HG03196 (cell line): ENCODE measurements around the gene UACA.

Source experiments
- ATAC-seq: cut with Tn5 transposase; IDR thresholded peaks from one replicate; pipeline ENCODE4 v1.9.1; 2021; ENCODE audit not compliant: unreplicated experiment

Gene UACA

GRCh38 chr15:70715840-70716485 is 47.4 kb downstream of the UACA start:
- ATAC-seq, result no peak

DNA sequence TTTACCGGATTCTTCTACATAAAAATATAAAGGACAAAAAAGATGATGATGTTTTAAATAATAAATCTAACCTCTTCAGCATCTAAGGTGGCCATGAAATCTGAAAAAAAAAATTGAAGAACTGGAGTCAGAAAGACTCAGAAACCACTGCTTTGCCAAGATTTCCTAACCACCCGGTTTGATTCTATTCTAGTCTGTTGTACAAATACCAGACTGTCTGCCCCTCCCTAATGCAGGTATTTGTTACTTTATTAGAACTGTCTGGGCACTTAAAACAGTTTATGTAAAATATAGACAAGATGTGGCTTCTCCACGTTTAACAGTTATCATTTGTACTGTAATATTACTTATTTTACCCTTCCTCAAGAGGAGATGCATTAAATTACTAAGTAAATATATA is 48.8 kb downstream of the UACA start:
- no peak for ATAC-seq

DNA sequence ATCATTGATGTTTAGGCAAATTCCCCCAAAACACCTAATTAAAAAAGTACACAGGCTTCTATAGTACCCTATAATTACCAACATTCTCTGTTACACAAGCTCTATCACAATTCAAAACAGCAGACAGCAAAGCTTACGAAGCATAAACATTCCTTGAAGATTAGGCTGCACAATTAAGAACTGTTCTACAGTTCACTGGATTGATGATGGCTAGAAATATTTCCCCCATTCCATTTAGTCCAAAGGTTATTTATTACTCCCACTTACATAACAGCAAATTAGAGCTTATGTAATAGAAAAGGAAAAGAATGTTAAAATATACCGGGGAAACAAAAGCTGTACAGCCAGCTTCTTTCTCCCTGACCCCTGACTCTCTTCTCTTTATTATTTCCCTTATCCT is 49.3 kb downstream of the UACA start:
- no peak for ATAC-seq

DNA sequence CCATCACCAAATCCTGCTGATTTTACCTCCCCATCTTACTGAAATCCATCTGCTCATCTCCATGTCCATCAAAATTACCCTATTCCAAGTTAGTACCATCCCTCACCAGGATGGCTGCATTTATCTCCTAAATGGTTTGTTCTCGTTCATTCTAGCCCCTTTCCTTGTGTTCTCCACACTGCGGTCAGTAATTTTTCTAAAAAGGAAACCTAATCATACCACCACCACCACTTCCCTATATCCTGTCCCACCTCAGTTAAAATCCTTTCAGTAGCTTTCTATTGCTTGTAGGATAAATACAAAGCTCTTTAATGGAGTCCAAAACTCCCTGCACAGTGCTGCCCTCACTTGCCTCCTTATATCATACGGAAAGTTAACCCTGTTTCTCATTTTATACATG is 51.1 kb downstream of the UACA start:
- no peak for ATAC-seq

DNA sequence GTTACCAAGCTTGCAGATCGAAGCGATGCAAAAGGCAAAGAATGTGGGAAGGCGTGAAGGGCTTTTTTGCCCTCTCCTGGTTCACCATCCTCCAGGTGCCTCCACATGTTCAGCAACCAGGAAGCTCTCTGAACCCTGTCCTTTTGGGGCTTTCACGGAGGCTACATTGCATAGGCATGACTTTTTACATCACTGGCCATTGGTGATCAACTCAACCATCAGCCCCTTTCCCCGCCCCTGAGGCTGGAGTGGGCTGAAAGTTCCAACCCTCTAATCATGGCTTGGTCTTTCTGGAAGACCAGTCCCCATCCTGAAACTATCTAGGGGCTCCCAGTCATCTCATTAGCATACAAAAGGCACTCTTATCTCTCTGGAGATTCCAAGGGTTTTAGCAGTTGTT is 52.6 kb downstream of the UACA start:
- ATAC-seq, result no peak

- no peak for ATAC-seq
Measured at GRCh38 chr15:70708839-70709238, 54.5 kb downstream of the UACA start.

DNA sequence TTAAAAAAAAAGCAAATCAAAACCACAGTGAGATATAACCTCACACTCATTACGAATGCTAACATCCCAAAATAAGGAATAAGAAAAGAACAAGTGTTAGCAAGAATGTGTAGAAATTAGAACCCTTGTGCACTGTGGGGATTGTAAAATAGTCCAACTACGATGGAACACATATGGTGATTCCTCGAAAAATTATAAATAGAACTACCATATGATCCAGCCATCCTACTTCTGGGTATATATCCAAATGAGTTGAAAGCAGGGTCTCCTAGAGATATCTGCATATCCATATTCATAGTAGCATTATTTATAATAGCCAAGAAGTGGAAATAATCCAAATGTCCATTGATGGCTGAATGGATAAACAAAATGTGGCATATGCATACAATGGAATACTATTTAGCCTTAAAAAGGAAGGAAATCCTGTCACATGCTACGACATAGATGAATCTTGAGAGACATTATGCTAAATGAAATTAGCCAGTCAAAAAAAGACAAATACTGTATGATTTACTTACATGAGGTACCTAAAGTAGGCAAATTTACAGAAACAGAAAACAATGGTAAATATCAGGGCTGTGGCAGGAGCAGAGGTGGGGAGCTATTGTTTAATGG is 55.6 kb downstream of the UACA start:
- no peak for ATAC-seq

GRCh38 chr15:70704731-70705130 is 58.6 kb downstream of the UACA start:
- ATAC-seq, result no peak

DNA sequence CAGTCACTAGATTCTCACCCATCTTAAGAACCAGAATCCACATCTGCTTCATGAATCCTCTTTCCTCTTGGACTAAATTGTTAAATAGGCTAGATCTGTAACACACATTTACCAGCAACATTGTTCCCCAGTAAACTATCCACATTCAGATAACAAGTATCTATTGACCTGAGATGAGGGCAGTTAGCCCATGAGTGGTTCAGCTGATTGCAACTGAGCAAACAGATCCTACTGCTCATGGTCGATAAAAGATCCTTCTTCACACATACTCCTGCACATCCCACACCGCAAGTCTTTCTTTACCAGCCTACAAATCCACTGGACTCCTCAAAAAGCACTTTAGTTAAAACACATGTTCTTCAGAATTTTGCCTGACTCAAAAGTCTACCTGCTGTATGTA is 59.2 kb downstream of the UACA start:
- ATAC-seq, result no peak

GRCh38 chr15:70703096-70703878 is 60.1 kb downstream of the UACA start:
- ATAC-seq, result no peak

GRCh38 chr15:70702584-70702983 is 60.8 kb downstream of the UACA start:
- ATAC-seq, result no peak

DNA sequence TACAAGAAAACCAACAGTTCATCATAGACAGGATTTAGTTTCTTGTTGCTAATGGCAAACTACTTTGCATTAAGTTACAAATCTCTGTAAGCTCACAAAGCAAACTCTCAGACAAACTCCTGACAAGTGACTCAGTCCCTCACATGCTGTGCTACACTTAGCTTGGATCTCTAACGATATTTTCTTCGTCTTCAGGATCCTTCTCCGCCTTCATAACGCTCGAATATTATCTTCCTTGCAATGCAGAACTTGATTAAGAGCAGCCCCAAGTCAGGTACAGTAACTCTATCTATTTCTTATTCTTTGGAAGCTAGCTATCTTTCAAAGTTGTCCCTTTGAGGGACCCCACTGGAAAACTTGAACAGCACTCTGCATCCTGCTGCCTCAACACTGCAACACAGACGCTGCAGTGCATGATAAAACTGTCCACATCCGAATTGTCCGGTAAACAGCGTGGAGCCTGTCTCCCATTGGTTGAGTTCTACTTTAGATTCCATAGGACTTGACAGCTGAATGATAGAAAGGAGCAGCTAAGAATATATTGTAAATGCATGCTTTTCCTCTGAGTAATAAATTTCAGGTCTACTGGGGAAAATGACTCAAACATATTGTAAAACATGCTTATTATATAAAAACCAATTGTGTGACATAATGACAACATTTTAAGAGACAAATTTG is 61.3 kb downstream of the UACA start:
- no peak for ATAC-seq

DNA sequence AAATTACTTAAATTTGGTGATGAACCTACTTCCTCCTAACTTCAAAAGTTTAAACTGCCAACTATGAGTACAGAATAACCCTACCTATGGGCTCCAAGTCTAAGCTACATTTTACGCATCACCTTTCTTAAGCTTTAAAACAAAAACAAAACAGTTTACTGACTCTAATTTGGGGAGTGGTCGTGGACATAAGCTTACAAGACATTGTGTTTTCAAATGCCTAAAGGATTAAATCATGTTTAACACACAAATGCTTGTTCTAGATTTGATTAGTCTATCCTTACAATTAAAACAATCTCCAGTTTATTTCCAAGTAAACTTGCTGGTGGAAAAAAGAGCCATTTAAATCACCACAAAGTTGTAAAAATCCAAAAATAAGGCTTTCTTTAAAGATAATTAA is 62.2 kb downstream of the UACA start:
- ATAC-seq, result no peak

DNA sequence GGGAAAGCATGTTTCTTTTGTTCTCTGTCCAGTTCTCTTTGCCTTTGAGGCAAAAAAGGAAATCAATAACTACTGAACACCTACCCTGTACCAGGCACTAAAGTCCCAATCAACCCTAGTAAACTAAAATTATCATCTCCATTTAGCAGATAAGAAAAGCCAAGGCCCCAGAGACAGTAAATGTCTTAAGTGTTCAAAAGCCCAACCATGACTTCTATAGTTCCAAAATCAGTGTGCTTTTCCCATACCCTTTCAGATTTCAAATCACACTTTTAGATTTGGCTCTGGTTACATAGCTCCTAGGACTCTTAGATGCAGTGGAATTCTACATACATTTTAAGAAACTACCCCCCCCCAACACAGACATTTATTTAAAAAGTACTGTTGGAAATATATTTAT is 63.5 kb downstream of the UACA start:
- no peak for ATAC-seq

DNA sequence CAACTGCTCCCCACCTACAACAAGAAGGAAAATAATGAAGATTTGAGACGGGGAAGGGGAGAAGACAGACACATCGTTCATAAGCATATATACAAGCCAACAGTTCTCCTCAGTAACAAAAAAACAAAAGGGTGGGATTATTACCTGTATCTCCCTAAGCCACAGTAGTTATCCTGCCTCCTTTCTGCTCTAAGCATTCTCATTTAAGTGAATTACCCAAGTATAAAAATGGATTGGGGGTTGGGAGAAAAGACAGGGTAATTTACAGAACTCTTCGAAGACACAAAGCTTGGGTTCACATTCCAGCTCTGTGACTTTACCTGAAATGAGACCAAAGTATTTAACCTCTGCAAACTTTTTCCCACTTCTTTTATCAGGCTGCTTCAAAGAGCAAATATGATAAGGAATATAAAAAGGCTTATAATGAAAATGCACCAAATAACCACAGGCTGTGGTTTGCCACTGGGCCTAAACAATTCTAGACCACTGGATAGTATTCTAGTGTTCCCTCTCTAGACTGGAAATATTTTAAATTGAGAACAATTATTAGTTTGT is 64.4 kb downstream of the UACA start:
- ATAC-seq, result no peak

GRCh38 chr15:70698426-70698825 is 64.9 kb downstream of the UACA start:
- ATAC-seq, result no peak

GRCh38 chr15:70690491-70691276 is 72.7 kb downstream of the UACA start:
- no peak for ATAC-seq

GRCh38 chr15:70690021-70690420 is 73.3 kb downstream of the UACA start:
- no peak for ATAC-seq

- no peak for ATAC-seq
Measured at GRCh38 chr15:70687482-70687881, 75.9 kb downstream of the UACA start.

- ATAC-seq, result no peak
Measured at GRCh38 chr15:70680817-70681216, 82.5 kb downstream of the UACA start.

DNA sequence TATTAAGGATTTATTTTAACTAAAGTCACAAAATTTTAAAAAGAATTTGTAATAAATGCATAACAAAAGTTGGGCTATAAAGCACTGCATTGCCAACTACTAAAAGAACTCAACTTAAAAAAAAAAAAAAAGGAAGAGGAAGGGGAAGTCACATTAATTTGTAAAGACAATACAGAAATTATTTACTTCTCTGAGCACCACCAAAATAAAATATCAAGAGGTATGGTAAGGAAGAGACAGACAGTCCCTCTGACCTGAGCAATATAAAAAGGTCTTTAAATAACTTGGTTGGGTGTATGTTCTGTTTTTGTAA is 83.5 kb downstream of the UACA start:
- no peak for ATAC-seq
